Measurements from ENCODE around the gene TRHDE.

Gene TRHDE

DNA sequence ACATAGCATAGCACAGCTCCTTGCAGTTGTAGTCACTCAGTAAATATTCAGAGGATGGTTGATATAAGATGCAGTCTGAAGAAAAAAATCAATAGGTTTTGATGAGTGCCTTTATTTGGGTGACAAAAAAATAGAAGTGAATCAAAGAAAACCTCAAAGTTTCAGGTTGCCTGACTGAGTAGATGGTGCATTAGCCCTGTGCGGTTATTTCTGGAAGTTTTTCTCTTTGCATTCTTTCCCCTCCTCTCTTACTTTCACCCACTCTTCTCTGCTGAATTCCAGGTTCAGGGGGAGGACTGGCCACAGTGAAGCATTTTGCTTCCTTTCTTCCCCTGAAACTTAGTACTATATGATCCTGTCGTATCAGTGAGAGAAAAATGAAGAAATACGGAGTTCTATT lies 28.6 kb downstream of the TRHDE start:
- H3K27ac ChIP-seq: no peak overlapping the region
- no peak overlapping the region for H3K4me3 ChIP-seq

DNA sequence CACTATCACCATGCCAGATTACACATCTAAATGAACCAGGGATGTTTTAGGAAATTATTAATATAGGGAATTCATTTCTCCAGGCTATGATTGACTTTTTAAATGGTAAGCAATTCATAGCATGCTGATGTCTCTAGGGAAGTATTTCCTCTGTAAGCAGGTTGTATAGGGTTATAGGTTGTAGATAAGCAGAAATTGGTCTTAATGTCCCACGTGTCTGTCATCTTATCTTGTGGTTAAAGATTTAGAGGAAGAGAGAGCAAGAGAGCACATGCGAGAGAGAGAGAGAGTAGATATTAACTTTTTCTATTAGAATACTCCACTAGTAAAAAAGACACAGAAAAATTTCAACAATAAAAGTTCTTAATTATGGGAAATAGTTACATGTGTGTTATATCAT lies 32.6 kb downstream of the TRHDE start:
- no peak overlapping the region for H3K27ac ChIP-seq
- no peak overlapping the region for H3K4me3 ChIP-seq

DNA sequence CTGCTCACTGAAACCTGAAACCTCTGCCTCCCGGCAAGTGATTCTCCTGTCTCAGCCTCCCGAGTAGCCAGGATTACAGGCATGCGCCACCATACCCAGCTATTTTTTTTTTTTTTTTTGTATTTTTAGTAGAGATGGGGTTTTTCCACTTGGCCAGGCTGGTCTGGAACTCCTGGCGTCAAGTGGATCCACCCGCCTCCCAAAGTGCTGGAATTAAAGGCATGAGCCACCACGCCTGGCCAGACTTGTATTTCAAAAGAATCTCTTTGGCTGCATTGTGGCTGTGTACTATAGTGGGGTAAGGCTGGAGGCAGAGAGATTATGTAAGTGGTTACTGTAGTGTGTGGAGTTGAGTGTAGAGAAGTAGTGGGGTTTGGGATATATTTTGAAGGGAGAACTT lies 35.1 kb downstream of the TRHDE start:
- H3K4me3 ChIP-seq: no peak overlapping the region

DNA sequence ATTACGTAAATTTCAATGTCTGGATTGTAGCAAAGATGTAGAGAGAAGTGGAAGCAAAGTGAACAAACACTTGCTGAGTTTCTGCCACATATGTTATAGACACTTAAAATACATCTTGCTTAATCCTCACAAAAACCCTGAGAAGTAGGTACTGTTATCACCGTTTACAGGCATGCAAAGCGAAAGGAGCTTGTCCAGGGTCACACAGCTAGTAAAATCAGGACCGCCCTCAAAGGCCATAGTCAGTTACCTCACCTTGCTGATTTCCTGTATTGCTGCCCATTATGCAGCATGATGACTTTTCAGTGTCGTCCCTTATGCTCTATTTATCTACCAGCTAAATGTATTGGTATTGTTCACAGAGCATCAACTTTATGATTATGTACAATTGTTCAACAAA lies 39.8 kb downstream of the TRHDE start:
- no peak overlapping the region for H3K4me3 ChIP-seq
- no peak overlapping the region for H3K27ac ChIP-seq

More for the DNA sequence above, 35.1 kb downstream of the TRHDE start:
- H3K27ac ChIP-seq: no peak overlapping the region

DNA sequence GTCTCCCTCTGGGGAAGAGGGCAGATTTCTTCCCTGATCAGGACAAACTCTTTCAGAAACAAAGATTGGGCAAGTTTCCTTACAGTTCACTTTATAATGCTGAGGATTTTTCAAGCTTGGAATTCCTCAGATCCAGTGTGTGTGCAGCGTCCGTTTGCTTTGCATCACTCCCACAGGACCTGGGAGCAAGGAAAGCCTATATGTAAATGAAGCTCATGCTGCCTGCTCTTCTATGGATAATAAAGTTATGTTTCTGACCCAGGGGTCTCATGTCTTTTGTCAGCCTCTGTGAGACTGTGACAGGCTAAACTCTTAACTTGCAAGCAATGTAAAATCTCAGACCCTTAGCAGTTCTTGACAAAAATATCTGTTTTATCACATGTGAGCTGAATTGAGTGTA lies 41.6 kb downstream of the TRHDE start:
- no peak overlapping the region for H3K27ac ChIP-seq
- H3K4me3 ChIP-seq: no peak overlapping the region

DNA sequence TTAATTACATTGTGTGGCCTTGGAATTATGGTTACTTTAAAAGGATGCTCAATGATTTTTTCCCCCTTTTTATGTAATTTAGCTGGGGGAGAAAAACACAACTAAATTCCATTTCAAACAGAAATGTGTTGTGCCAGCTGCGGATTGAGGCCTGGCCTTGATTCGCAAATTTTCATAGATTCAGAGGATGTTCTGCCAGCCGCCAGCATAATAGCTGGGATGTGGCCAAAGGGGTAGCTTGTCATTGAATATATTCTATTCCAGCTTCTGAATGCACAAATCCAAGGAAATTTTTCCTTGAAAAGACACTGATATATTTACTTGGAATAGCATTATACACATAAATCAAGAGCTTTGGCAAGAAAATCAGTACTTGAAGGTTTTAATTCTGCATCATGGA lies 43.7 kb downstream of the TRHDE start:
- no peak overlapping the region for H3K27ac ChIP-seq
- no peak overlapping the region for H3K4me3 ChIP-seq

DNA sequence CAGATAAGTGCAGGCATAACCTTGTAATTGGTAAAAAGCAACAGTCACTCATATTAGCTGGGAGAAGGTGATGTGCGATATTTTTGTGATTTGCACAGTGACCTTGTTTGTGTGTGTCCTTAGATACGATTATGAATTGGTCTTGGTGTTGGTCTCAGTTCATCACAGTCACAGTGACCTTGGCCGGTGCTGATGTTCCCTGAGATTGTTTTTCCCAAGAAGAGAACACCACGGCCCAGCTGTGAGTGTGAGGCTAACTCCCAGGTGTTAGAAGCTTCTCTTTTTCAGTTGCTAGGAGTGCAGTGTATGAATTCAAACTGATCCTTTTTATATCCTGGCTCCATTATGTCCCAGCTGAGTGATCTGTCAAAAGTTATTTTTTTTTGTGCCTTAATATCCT lies 46.2 kb downstream of the TRHDE start:
- Histone ChIP-seq H3K4me3 (no peak overlapping the region), H3K27ac (no peak overlapping the region)

DNA sequence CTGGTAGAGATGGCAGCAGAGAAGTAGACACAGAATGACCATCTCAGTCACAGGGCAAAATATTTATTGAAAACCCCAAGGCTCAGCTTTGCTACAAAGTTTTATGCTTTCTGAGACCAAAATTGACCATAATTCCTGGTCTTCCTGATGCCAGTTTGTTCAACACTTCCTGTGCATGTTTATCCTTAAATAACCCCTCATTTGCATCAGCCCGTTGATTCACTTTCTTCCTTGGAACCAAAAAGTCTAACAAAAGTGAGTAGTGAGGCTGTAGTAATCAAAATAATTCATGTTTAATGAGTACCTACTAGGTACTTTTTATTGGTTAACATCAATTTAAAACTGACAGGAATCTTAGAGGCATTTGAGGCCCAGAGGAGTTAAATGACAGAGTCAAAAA lies 51.7 kb downstream of the TRHDE start:
- no peak overlapping the region for H3K4me3 ChIP-seq
- no peak overlapping the region for H3K27ac ChIP-seq

DNA sequence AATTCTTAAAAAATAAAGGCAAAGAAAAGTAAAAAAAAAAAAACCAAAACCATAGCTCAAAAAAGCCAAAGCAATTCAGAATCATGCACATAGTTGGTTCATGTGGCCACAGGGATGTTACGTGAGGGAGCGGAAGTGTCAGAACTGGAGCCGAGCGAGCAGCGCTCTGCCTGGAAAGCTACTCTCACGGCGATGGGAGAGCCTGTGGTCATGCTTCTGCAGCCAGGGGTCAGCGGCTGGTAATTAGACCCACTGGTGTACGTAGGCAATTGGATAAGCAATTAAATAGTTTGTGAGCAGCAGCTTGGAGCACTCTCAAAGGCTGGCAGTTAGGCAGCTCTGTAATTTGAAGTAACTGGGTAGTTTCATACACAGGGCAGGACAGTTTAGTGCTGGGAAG lies 58.1 kb downstream of the TRHDE start:
- Histone ChIP-seq H3K4me3 (no peak overlapping the region), H3K27ac (no peak overlapping the region)

DNA sequence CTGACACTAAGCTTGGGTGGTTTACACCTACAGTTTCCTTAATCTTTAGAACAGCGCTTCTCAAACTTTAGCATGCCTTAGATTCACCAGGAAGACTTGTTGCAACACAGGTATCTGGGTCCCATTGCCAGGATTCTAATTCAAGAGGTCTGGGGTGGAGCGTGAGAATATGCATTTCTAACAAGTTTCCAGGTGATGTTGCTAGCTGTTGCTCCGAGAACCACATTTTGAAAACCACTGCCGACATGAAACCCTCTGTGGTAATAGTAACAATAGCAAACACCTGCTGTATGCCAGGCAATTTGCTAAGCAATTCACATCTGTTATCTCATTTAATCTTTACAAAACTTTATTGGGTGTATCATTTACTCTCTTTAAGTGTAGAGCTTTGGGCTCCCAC lies 58.6 kb downstream of the TRHDE start:
- Histone ChIP-seq H3K4me3 (no peak overlapping the region), H3K27ac (no peak overlapping the region)

DNA sequence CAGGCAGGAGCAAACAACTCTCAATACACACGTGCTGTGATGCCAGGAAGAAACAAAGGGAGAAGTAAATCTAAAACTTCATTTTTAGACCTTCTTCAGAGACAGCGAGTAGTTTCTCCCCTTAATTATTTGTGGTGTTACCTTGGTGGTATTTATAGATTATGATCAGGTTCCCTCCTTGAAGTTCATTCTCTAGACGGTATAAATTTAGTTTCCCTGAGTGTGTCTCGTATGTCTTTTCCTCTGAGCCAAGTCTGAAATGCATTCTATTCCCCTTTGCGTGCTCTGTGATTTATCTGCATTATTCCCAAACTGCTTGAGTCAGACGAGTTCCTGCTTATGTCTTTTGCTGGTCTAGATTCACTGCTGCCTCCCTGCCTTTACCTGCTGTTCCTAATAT lies 65.2 kb downstream of the TRHDE start:
- Histone ChIP-seq H3K4me3 (no peak overlapping the region), H3K27ac (no peak overlapping the region)

DNA sequence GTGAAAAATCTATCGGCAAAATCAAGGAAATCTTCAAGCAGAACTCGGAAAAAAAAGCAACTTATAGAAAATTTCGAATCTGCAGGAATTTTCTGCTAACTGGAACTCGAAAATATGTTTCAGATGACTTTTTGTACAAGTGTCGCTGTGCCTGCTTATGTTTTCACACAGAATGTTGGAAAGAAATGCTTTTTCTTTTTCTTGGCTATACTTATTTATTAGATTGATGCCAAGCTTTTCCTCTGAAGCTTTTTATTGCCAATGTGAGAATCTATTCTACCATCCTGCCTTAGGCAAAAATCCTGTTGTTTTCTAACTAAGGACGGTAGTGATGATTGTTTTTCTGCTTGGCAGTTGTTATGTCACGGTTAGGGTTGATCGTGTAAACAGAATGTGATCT lies 65.8 kb downstream of the TRHDE start:
- no peak overlapping the region for H3K27ac ChIP-seq
- H3K4me3 ChIP-seq: no peak overlapping the region

DNA sequence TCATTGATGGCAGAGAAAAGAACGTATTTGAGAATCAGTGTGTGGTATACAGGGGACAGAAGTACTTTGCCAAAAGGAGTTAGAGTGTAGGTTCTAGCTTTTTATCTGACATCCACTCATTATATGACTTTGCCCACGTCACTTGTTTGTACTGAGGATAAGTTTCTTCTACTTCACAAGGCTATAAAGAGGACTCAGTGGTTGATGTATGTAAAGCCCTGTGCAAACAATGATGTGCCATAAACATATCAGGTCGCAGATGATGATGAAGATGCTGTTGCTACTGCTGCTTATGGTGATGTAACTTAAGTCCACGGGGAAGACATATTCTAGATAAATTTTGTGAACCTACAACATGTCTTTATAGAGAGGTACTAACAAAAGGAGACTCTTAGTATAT lies 66.3 kb downstream of the TRHDE start:
- Histone ChIP-seq H3K4me3 (no peak overlapping the region), H3K27ac (no peak overlapping the region)

DNA sequence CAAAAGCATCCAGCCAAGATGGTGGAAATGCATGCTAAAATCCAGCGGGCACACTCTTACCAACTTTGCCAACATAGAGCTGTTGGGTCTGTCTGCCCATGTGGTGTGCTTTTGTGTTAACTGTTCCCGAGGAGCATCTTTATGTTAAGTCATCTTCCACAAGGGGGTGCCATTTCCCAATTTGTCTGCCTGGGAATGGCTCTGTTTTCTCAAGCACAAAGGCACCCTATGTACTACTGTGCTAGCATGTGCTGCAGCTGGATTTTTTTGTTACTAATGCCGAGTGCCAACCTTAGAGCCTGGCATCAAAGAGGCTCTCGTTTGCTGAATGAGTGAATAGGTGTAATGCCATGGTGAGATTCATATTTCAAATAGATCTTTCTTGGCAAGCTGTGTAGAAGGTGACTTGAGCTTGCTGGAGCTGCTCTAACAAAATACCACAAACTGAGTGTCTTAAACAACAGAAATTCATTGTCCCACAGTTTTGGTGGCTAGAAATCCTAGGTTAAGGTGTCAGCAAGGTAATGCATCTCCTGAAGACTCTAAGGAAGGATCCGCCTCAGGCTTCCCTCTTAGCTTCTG lies 74.3 kb downstream of the TRHDE start:
- Histone ChIP-seq H3K27ac (no peak overlapping the region), H3K4me3 (no peak overlapping the region)

DNA sequence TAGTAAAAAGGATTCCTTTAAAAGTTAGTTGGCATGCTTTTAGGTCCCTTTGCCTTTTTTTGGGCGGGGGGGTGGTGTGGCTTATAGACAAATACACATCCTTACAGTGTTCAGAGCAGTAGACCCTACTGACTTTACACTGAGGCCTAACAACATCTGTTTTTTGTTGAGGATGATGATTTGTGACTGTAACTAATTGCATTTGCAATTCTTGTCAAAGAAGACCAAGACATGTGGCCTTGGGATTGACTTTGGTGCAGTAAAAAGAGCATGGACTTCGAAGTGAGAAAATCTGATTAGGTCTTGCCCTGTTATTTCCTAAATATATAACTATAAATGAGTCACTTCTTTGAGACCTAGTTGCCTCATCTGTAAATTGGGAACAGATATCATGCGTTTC lies 77.3 kb downstream of the TRHDE start:
- H3K4me3 ChIP-seq: no peak overlapping the region

DNA sequence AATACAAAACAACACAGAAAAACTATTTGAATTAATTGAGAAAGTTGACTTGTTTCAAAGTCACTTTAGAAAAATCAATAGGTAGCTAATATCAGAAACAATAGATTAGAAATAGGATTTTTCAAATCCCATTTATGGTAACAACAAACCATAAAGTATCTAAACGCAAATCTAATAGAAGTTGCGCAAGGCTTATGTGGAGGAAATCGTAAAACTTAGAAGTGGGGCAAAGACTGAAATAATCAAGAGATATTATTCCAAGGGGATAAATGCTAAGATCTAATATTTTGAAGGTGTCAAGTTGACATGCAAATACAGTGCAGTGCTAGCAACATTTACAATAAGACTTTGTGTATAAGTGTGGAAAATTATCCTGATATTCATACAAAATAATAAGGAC lies 87.2 kb downstream of the TRHDE start:
- no peak overlapping the region for H3K4me3 ChIP-seq
- no peak overlapping the region for H3K27ac ChIP-seq

More for the DNA sequence above, 77.3 kb downstream of the TRHDE start:
- H3K27ac ChIP-seq: no peak overlapping the region

DNA sequence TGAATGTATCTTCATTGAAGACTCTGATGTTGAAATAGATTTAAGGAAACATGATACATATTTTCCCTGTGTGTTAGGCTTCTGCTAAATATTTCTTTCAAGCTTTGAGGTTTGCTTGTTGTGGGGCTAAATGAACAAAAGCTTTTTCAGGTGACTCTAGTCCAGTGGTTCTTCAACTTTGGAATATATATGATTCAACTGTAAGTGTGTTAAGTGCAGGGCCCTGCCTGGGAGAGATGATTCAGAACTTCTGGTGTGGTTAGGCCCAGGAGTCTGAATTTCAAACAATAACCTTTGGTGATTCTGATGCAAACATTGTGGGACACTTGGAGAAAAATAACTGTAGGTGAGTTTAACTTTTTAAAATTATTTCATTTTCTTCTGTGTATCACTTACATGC lies 93.0 kb downstream of the TRHDE start:
- H3K27ac ChIP-seq: no peak overlapping the region

DNA sequence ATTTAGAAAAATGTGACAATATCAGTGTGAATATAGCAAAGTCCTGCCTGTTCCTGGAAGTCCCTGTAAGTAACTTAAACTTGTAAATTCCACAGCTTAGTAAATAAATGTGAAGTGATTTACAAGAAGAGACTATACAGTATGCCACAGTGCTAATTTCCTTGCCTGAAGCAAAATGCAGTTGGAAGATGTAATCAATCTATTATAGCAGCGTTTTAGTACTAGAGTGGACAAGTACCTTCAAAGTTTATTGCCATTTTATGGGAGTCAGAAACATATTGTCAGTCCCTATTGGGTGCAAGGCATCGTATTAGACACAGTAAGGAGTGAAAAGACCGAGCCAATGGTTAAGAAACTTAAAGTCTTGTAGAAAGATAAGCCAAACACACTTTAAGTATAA lies 94.1 kb downstream of the TRHDE start:
- Histone ChIP-seq H3K4me3 (no peak overlapping the region), H3K27ac (no peak overlapping the region)

More for the DNA sequence above, 93.0 kb downstream of the TRHDE start:
- H3K4me3 ChIP-seq: no peak overlapping the region

DNA sequence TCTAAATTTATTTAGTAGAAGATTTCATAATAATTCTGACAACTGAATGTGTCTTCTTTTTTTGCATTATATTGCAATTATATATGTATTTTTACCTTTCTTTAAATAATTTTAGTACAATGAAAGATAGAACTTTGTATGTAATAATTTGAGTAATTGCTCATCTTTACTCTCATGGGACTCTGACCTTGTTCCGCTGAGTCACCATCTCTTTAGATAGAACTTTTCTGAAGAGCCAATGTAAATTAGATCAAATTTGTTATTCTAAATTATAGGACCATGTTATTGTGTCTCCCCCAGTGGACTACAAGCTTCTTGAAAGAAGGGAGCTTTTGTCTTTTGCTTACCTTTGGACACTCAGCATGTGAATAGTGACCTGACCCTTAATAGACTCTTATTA lies 96.1 kb downstream of the TRHDE start:
- no peak overlapping the region for H3K27ac ChIP-seq

DNA sequence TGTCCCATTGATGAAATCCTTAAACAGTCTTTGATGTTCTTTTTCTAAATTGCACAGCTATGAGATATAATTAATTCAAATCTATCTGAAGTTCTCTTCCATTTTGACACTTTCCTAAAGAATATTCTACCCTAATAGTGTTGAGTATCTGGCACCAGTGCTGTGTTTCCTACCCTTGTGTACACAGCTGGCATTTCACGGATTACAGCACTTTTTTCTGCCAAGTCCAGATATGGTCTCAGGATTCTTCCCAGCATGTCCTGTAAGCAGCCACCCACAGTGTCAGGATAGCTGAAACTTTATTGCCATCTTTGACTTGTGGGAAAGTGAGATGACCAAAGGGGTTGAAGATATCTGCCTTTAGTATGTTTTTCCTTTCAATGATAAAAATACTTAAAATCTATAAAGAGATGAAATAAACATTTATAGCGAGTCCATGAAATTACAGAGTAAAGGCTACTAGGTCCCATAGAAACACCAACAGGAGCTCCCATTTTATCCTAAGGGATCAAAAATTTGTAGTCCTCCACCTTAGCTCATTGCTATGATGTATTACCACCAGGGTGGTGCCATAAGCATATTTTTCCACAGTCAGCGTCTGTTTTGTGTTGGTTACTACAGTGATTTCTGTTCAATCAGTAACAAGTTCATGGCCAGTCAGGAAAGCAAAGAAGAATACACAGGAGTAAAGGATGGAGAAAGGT lies 96.7 kb downstream of the TRHDE start:
- Histone ChIP-seq H3K27ac (no peak overlapping the region), H3K4me3 (no peak overlapping the region)

More for the DNA sequence above, 96.1 kb downstream of the TRHDE start:
- no peak overlapping the region for H3K4me3 ChIP-seq

DNA sequence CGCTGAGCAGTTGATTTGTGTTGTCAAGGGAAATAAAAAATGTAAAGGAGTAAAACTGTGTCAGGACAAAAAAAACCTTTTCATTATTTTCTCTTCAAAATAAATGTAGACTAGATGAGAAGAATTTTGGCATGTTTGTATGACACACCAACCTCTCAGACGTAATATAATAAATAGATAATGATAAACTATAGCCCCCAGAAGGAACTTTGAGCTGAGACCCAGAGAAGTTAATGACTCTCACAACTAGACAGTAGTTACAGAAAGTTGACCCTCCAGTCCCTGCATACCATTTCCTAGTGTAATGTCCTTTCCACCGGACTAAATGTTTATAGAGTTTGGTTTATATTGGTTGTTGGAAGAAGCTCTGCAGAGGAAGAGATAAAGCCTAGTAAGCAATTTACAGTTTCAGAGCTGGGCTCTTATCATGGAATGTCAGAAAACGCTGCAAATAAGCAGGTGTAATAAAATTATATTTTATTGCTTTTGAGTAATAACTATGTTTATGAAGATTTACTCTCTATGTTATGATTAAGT lies 97.3 kb downstream of the TRHDE start:
- no peak overlapping the region for H3K4me3 ChIP-seq
- no peak overlapping the region for H3K27ac ChIP-seq

DNA sequence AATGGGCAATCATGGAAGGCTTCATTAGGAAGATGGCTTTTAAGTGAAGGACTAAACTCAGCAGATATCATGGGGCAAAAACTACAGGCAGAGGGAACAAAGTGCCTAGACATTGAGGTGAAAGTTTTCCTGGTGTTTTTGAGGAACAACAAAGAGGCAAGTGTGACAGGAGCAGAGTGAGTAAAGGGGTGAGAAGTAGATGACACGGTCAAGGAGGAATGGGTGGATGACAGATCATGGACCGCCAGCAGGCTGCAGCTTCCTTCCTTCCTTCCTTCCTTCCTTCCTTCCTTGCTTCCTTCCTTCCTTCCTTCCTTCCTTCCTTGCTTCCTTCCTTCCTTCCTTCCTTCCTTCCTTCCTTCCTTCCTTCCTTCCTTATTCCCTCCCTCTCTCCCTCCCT lies 108.3 kb downstream of the TRHDE start:
- Histone ChIP-seq H3K27ac (no peak overlapping the region), H3K4me3 (no peak overlapping the region)

All from skin epidermis (tissue), 12 donors.